GM19351 (cell line): ENCODE measurements around the gene ELOVL4.

Source experiments
- ATAC-seq: cut with Tn5 transposase; IDR thresholded peaks from one replicate; pipeline ENCODE4 v1.9.1; 2021; ENCODE audit warnings: mild to moderate bottlenecking, moderate library complexity; ENCODE audit not compliant: unreplicated experiment

ELOVL4 gene

GRCh38 chr6:79913369-79913768 is 34.0 kb downstream of the ELOVL4 start:
- no peak for ATAC-seq

GRCh38 chr6:79911992-79912391 is 35.4 kb downstream of the ELOVL4 start:
- no peak for ATAC-seq

- ATAC-seq: no peak
These were observed 37.8 kb downstream of the ELOVL4 start for GRCh38 chr6:79909517-79909916.

GRCh38 chr6:79902046-79902445 is 45.3 kb downstream of the ELOVL4 start:
- ATAC-seq: no peak

GRCh38 chr6:79898076-79898475 is 49.3 kb downstream of the ELOVL4 start:
- no peak for ATAC-seq

GRCh38 chr6:79896075-79896449 is 51.3 kb downstream of the ELOVL4 start:
- ATAC-seq: no peak

- ATAC-seq: no peak
These were observed 51.8 kb downstream of the ELOVL4 start for GRCh38 chr6:79895382-79896074.

GRCh38 chr6:79894939-79895338 is 52.4 kb downstream of the ELOVL4 start:
- no peak for ATAC-seq

- no peak for ATAC-seq
These were observed 58.8 kb downstream of the ELOVL4 start for GRCh38 chr6:79888587-79888986.

GRCh38 chr6:79878142-79878748 is 69.1 kb downstream of the ELOVL4 start:
- ATAC-seq: no peak

- no peak for ATAC-seq
These were observed 72.7 kb downstream of the ELOVL4 start for GRCh38 chr6:79874531-79875134.

GRCh38 chr6:79872986-79873385 is 74.4 kb downstream of the ELOVL4 start:
- no peak for ATAC-seq

- ATAC-seq: no peak
These were observed 75.0 kb downstream of the ELOVL4 start for GRCh38 chr6:79872303-79872702.

GRCh38 chr6:79869600-79870084 is 77.7 kb downstream of the ELOVL4 start:
- peak; percentile 100 for ATAC-seq

GRCh38 chr6:79869184-79869583 is 78.2 kb downstream of the ELOVL4 start:
- no peak for ATAC-seq

- ATAC-seq: peak; percentile 41
These were observed 79.1 kb downstream of the ELOVL4 start for GRCh38 chr6:79868098-79868722.
